Activated B cell treated with CpG ODN at 0.5 μM for 24 hours (primary cell): ENCODE data around the gene COX6B2. TPM values are rescaled to one million over a fixed set of nuclear protein-coding genes. Genes with fewer than 3 reads are reported as not detected.

ENCODE experiments used
- ATAC-seq: fragments of 200-7000 bp; cut with Tn5 transposase; one replicate; pipeline ENCODE4 v1.10.0; 2021; ENCODE audit warnings: low read depth, mild to moderate bottlenecking, moderate library complexity
- CTCF ChIA-PET: fragments of 350-600 bp; sonication (Branson Sonifier 250); formaldehyde crosslinking; loops from one replicate; lab custom pipeline; 2021; ENCODE audit warnings: antibody characterized with exemption; lab: Charles Lee
- POLR2A ChIA-PET: fragments of 350-600 bp; sonication (Branson Sonifier 250); formaldehyde crosslinking; loops from one replicate; lab custom pipeline; 2021; ENCODE audit warnings: antibody characterized with exemption; lab: Charles Lee
- DNase-seq: peaks from one replicate; pipeline ENCODE4 v3.0.0; 2022
- H3K27ac Mint-ChIP-seq: one replicate; pipeline ENCODE4 v1.8.0; 2020; ENCODE audit warnings: mixed read lengths
- H3K27me3 Mint-ChIP-seq: one replicate; pipeline ENCODE4 v1.8.0; 2021; ENCODE audit warnings: mixed read lengths
- H3K36me3 Mint-ChIP-seq: one replicate; pipeline ENCODE4 v1.8.0; 2021; ENCODE audit warnings: low read depth, mixed read lengths
- H3K4me1 Mint-ChIP-seq: one replicate; pipeline ENCODE4 v1.8.0; 2021; ENCODE audit warnings: mixed read lengths
- H3K4me3 Mint-ChIP-seq: one replicate; pipeline ENCODE4 v1.8.0; 2020; ENCODE audit warnings: mild to moderate bottlenecking, mixed read lengths
- H3K9me3 Mint-ChIP-seq: one replicate; pipeline ENCODE4 v1.8.0; 2020; ENCODE audit warnings: mixed read lengths
- intact Hi-C: fragments of 100-400 bp; cut with micrococcal nuclease; formaldehyde crosslinking; loops from one replicate; pipeline ENCODE4 v1.15.1; 2024
- total RNA-seq: library from RNA; stranded (reverse); gene quantifications from 2 replicates; pipeline ENCODE4 v1.2.3, GENCODE V29; 2022
- TF ChIP-seq, protein P1 (sequence below): fragments of 200-600 bp; IDR thresholded peaks from one replicate; pipeline ENCODE4 v1.8.0; 2022; ENCODE audit warnings: antibody characterized with exemption, mild to moderate bottlenecking

Gene COX6B2
- total RNA-seq, 1 donor from 2014 or later: not detected

DNA sequence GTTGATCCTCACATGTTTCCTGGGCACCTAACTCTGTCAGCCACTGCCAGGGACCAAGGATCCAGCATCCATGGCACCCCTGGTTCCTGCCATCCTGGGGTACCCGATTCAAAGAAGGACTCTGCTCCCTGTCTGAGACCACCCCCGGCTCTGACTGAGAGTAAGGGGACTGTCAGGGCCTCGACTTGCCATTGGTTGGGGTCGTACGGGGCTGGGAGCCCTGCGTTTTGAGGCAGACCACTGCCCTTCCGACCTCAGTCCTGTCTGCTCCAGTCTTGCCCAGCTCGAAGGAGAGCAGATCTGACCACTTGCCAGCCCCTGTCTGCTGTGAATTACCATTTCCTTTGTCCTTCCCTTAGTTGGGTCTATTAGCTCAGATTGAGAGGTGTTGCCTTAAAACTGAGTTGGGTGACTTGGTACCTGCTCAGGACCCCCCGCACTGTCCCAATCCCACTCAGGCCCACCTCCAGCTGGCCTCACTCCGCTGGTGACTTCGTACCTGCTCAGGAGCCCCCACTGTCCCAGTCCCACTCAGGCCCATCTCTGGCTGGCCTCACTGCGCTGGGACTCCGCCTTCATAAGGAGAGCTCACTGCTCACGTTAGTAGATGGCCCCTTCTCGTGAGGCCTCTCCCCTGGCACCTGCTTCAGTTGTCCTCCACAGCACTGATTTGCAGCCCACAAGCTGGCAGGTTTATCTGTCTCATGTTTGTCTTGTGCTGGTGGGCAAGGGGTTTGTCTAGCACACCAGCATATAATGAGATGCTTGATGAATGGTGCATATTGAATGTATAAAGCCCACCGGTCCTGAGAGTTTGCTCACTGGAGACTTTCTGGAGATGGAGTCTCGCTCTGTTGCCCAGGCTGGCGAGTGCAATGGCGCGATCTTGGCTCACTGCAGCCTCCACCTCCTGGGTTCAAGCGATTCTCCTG, 35.1 kb upstream of the COX6B2 start:
- Mint-ChIP-seq H3K4me1 (peaks cover 56% of the 10 kb centered on the region), H3K27me3 (no peaks in the 10 kb centered on the region), H3K27ac (peak overlapping the region; percentile 63), H3K4me3 (peak overlapping the region; percentile 2), H3K36me3 (peaks cover 73% of the 10 kb centered on the region), H3K9me3 (no peaks in the 10 kb centered on the region)
- ChIA-PET POLR2A (interaction anchor here (0.6 to 11.3 kb wide), 3 partner anchors 13 to 146 kb away, joined by 3 to 215 read pairs (median 4); partner anchors contain the start of gene UBE2S), CTCF (interaction anchor here (0.6 kb wide), 1 partner anchor 36 kb away, joined by 3 read pairs; no protein-coding TSS in a partner anchor)
- DNase-seq: no peak
- no peak for ATAC-seq
- intact Hi-C loops: no loop called here
- TF ChIP-seq, protein P1, sequence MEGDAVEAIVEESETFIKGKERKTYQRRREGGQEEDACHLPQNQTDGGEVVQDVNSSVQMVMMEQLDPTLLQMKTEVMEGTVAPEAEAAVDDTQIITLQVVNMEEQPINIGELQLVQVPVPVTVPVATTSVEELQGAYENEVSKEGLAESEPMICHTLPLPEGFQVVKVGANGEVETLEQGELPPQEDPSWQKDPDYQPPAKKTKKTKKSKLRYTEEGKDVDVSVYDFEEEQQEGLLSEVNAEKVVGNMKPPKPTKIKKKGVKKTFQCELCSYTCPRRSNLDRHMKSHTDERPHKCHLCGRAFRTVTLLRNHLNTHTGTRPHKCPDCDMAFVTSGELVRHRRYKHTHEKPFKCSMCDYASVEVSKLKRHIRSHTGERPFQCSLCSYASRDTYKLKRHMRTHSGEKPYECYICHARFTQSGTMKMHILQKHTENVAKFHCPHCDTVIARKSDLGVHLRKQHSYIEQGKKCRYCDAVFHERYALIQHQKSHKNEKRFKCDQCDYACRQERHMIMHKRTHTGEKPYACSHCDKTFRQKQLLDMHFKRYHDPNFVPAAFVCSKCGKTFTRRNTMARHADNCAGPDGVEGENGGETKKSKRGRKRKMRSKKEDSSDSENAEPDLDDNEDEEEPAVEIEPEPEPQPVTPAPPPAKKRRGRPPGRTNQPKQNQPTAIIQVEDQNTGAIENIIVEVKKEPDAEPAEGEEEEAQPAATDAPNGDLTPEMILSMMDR: no peak

DNA sequence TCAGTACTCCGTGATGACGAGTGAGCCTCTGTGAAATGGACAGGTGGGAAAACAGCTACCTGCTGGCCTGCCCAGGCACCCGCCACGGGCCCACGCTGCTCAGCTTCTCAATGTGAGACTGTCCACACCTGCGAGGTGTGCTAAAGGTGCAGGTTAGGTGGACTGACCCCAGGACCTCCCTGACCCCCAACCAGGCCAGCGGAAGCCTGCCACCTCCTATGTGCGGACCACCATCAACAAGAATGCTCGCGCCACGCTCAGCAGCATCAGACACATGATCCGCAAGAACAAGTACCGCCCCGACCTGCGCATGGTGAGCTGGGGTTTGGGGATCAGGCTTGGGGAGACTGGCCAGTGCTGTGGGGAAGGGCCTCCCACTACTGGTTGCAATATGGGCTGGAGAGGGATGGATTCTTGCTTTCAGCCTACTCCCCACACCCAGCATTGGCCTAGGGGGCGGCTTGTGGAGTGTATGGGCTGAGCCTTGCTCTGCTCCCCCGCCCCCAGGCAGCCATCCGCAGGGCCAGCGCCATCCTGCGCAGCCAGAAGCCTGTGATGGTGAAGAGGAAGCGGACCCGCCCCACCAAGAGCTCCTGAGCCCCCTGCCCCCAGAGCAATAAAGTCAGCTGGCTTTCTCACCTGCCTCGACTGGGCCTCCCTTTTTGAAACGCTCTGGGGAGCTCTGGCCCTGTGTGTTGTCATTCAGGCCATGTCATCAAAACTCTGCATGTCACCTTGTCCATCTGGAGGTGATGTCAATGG, 33.4 kb upstream of the COX6B2 start:
- H3K9me3 Mint-ChIP-seq: no peaks in the 10 kb centered on the region
- peak overlapping the region; percentile 30 for H3K27ac Mint-ChIP-seq
- ATAC-seq (no peak), DNase-seq (no peak)
- H3K27me3 Mint-ChIP-seq: no peaks in the 10 kb centered on the region
- TF ChIP-seq, protein P1: no peak
- intact Hi-C loops: no loop called here
- POLR2A ChIA-PET: interaction anchor here (1.2 to 11.3 kb wide), 4 partner anchors 15 to 129 kb away, joined by 4 to 215 read pairs (median 8); partner anchors contain the start of genes HSPBP1, PPP6R1, UBE2S and ZNF628
- peak overlapping the region; percentile 100 for H3K4me3 Mint-ChIP-seq
- CTCF ChIA-PET: interaction anchor here (1.1 kb wide), 1 partner anchor 116 kb away, joined by 3 read pairs; no protein-coding TSS in a partner anchor
- H3K36me3 Mint-ChIP-seq: peaks cover 69% of the 10 kb centered on the region
- H3K4me1 Mint-ChIP-seq: peaks cover 66% of the 10 kb centered on the region

DNA sequence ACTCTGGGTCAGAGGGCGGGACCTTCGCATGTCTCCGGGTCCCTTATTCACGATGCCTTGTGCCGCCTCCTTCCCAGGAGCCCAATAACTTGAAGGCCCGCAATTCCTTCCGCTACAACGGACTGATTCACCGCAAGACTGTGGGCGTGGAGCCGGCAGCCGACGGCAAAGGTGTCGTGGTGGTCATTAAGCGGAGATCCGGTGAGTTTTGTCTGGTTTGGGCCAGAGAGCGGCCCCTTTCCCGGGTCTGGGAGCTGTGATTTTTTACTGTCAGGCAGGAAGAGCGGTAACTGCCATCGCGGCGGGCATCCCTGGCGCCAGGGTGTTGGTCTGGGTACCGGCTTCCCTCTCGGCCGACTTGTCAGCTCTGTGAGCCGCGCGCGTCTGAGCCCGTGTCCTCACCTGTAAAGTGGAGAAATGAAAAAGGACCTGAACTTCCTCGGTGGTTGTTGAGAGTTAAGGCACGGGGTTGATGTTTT, 32.0 kb upstream of the COX6B2 start:
- ChIA-PET CTCF (interaction anchor here (1.1 kb wide), 1 partner anchor 117 kb away, joined by 3 read pairs; no protein-coding TSS in a partner anchor), POLR2A (interaction anchor here (1.2 to 11.3 kb wide), 6 partner anchors 16 to 131 kb away, joined by 3 to 215 read pairs (median 10); partner anchors contain the start of genes PPP6R1, UBE2S and ZNF628)
- intact Hi-C loops: loop anchor here (1.0 kb wide), 1 partner anchor 117 kb away; no protein-coding TSS in a partner anchor
- no peaks in the 10 kb centered on the region for H3K27me3 Mint-ChIP-seq
- peaks cover 67% of the 10 kb centered on the region for H3K4me1 Mint-ChIP-seq
- TF ChIP-seq, protein P1: no peak
- no peaks in the 10 kb centered on the region for H3K9me3 Mint-ChIP-seq
- H3K27ac Mint-ChIP-seq: peak overlapping the region; percentile 99
- H3K4me3 Mint-ChIP-seq: peak overlapping the region; percentile 100
- peaks cover 59% of the 10 kb centered on the region for H3K36me3 Mint-ChIP-seq
- ATAC-seq (no peak), DNase-seq (no peak)

DNA sequence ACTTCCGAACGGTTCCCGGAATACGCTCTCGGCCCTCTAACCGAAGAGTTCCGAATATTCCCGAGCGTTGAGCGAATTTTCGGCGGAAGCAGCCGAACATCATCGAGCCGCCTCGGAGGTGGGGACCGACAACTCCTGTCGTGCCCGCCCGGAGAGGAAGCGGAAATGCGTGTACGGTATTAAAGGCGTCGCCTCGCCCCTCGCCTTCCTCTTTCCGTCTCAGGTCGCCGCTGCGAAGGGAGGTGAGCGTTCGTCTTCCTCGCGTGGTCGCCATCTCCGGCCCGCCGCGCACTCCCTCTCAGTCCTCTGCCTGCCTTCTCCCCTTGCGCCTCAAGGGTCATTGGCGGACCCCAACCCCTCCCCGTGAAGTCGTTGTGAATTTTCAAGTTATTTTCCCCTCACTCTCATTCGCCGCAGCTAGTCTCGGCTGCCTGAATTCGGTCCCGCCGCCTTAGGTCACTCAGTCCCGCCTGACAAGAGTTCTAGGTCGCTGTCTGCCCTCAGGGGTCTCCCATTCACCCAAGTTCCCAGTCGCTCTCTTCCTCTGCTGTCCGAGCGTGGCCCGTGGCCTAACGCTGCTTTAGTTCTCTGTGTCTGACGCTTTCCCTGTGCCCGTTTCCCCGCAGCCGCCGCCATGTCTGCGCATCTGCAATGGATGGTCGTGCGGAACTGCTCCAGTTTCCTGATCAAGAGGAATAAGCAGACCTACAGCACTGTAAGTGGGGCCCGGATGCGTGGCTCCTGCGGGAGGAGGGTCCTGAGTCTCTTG, 31.4 kb upstream of the COX6B2 start, which contains the start of gene RPL28:
TSS of gene RPL28 (plus strand) at position 209 of the 769 bp plus-strand sequence. CDS start at position 635, 426 bp downstream.
- Mint-ChIP-seq H3K4me1 (peaks cover 67% of the 10 kb centered on the region), H3K36me3 (peaks cover 52% of the 10 kb centered on the region), H3K9me3 (no peaks in the 10 kb centered on the region), H3K27ac (peak within 1 kb of the TSS; percentile 99), H3K27me3 (no peaks in the 10 kb centered on the region), H3K4me3 (peak within 1 kb of the TSS; percentile 100)
- CTCF ChIA-PET: no interaction called here
- POLR2A ChIA-PET: interaction anchor here (0.5 to 11.3 kb wide), 9 partner anchors 17 to 221 kb away, joined by 3 to 215 read pairs (median 6); partner anchors contain the start of genes ISOC2, PPP6R1, UBE2S and ZNF628
- intact Hi-C loops: loop anchor here (1.0 to 2.0 kb wide), 12 partner anchors 22 to 1249 kb away; partner anchors contain the start of genes CNOT3, FIZ1, KMT5C and PPP6R1
- ATAC-seq (peak; percentile 79), DNase-seq (peak; percentile 95)
- TF ChIP-seq, protein P1: no peak
